ENCODE results near the gene CLHC1. TPM values are rescaled to one million over a fixed set of nuclear protein-coding genes. Genes with fewer than 3 reads are reported as not detected.

Gene CLHC1
- total and polyA plus RNA-seq, 10 of the 15 experiments (the other 5 are each of a cell fraction or from before 2014, with no cell fraction given), result 2.6 to 6.8 (median 4.7) TPM

Other genes starting within 250 kb of the CLHC1 start
- 55.5 and 56.0 TPM in 2 replicates for gene RTN4, start 181.8 kb downstream of the CLHC1 start, total RNA-seq (2014; rRNA removed)
- gene RTN4, start 181.8 kb downstream of the CLHC1 start, total RNA-seq (2014; rRNA removed; fragmentation: Illumina TruSeq; extraction: Trizol), result 65.5 and 69.7 TPM in 2 replicates
- gene RTN4, start 181.8 kb downstream of the CLHC1 start, total RNA-seq (2021), result 133 TPM in 2 replicates
- 94.3 and 135 TPM in 2 replicates for gene RTN4, start 181.8 kb downstream of the CLHC1 start, polyA plus RNA-seq (2011; rRNA removed)
- 130 and 166 TPM in 2 replicates for gene RTN4, start 181.8 kb downstream of the CLHC1 start, polyA plus RNA-seq (2014; fragmentation: Illumina TruSeq; extraction: Trizol)
- 100 to 1,000 TPM in 1 of 2 experiments, 10 to 100 TPM in 1; 68.0 to 112 TPM for gene RTN4, start 181.8 kb downstream of the CLHC1 start, polyA plus RNA-seq (2014; fragmentation: Nextera tagmentation; extraction: Ambion mirVana)
- gene RTN4, start 181.8 kb downstream of the CLHC1 start, polyA plus RNA-seq (2014; rRNA removed), result 71.2 and 72.6 TPM in 2 replicates
- gene RTN4, start 181.8 kb downstream of the CLHC1 start, polyA plus RNA-seq (2016; fragmentation: Nextera tagmentation; extraction: Ambion mirVana), result 10 to 100 TPM; 78.4 to 88.1 TPM
- gene RPS27A, start 395 bp upstream of the CLHC1 start, total RNA-seq (2014; rRNA removed), result 1,715 and 1,919 TPM in 2 replicates
- gene RPS27A, start 395 bp upstream of the CLHC1 start, total RNA-seq (2014; rRNA removed; fragmentation: Illumina TruSeq; extraction: Trizol), result 2,577 and 2,600 TPM in 2 replicates
- 1,460 and 1,505 TPM in 2 replicates for gene RPS27A, start 395 bp upstream of the CLHC1 start, total RNA-seq (2021)
- 2,736 and 3,509 TPM in 2 replicates for gene RPS27A, start 395 bp upstream of the CLHC1 start, polyA plus RNA-seq (2011; rRNA removed)
- gene RPS27A, start 395 bp upstream of the CLHC1 start, polyA plus RNA-seq (2014; fragmentation: Illumina TruSeq; extraction: Trizol), result 1,739 and 2,088 TPM in 2 replicates
- 1,000 to 10,000 TPM; 3,416 to 4,705 TPM for gene RPS27A, start 395 bp upstream of the CLHC1 start, polyA plus RNA-seq (2014; fragmentation: Nextera tagmentation; extraction: Ambion mirVana)
- gene RPS27A, start 395 bp upstream of the CLHC1 start, polyA plus RNA-seq (2014; rRNA removed), result 2,025 and 2,160 TPM in 2 replicates
- 1,000 to 10,000 TPM; 1,779 to 1,833 TPM for gene RPS27A, start 395 bp upstream of the CLHC1 start, polyA plus RNA-seq (2016; fragmentation: Nextera tagmentation; extraction: Ambion mirVana)
- 34.2 and 38.5 TPM in 2 replicates for gene MTIF2, start 36.9 kb upstream of the CLHC1 start, total RNA-seq (2014; rRNA removed)
- 62.1 and 63.7 TPM in 2 replicates for gene MTIF2, start 36.9 kb upstream of the CLHC1 start, total RNA-seq (2014; rRNA removed; fragmentation: Illumina TruSeq; extraction: Trizol)
- gene MTIF2, start 36.9 kb upstream of the CLHC1 start, total RNA-seq (2021), result 33.4 and 34.1 TPM in 2 replicates
- gene MTIF2, start 36.9 kb upstream of the CLHC1 start, polyA plus RNA-seq (2011; rRNA removed), result 40.8 and 65.5 TPM in 2 replicates
- 50.2 and 57.4 TPM in 2 replicates for gene MTIF2, start 36.9 kb upstream of the CLHC1 start, polyA plus RNA-seq (2014; fragmentation: Illumina TruSeq; extraction: Trizol)
- 10 to 100 TPM; 26.4 to 39.2 TPM for gene MTIF2, start 36.9 kb upstream of the CLHC1 start, polyA plus RNA-seq (2014; fragmentation: Nextera tagmentation; extraction: Ambion mirVana)
- 25.5 and 30.9 TPM in 2 replicates for gene MTIF2, start 36.9 kb upstream of the CLHC1 start, polyA plus RNA-seq (2014; rRNA removed)
- 10 to 100 TPM; 45.4 to 46.1 TPM for gene MTIF2, start 36.9 kb upstream of the CLHC1 start, polyA plus RNA-seq (2016; fragmentation: Nextera tagmentation; extraction: Ambion mirVana)
- gene CCDC88A, start 187.6 kb upstream of the CLHC1 start, total RNA-seq (2014; rRNA removed), result 45.9 and 57.3 TPM in 2 replicates
- 71.6 and 74.9 TPM in 2 replicates for gene CCDC88A, start 187.6 kb upstream of the CLHC1 start, total RNA-seq (2014; rRNA removed; fragmentation: Illumina TruSeq; extraction: Trizol)
- gene CCDC88A, start 187.6 kb upstream of the CLHC1 start, total RNA-seq (2021), result 56.6 and 65.1 TPM in 2 replicates
- gene CCDC88A, start 187.6 kb upstream of the CLHC1 start, polyA plus RNA-seq (2011; rRNA removed), result 1.8 and 3.0 TPM in 2 replicates
- 57.0 and 76.9 TPM in 2 replicates for gene CCDC88A, start 187.6 kb upstream of the CLHC1 start, polyA plus RNA-seq (2014; fragmentation: Illumina TruSeq; extraction: Trizol)
- 10 to 100 TPM; 27.7 to 30.2 TPM for gene CCDC88A, start 187.6 kb upstream of the CLHC1 start, polyA plus RNA-seq (2014; fragmentation: Nextera tagmentation; extraction: Ambion mirVana)
- 28.1 and 31.8 TPM in 2 replicates for gene CCDC88A, start 187.6 kb upstream of the CLHC1 start, polyA plus RNA-seq (2014; rRNA removed)
- 10 to 100 TPM; 45.8 to 52.4 TPM for gene CCDC88A, start 187.6 kb upstream of the CLHC1 start, polyA plus RNA-seq (2016; fragmentation: Nextera tagmentation; extraction: Ambion mirVana)